Umbilical cord (tissue), 2 donors: ENCODE measurements around the gene GTF2IRD1. TPM values are rescaled to one million over a fixed set of nuclear protein-coding genes. Genes with fewer than 3 reads are reported as not detected.
"Not testable (repeated sequence)": the region's sequence is repeated elsewhere in the genome, so short reads cannot be mapped to it uniquely, and the experiment has no call there.

Source experiments
- DNase-seq: peaks from one replicate; pipeline ENCODE4 v3.0.0-alpha.2; 2015; ENCODE audit warnings: low spot score
- total RNA-seq: library from RNA; depleted of rRNA; stranded (reverse); fragments of >200 nt; gene quantifications from one replicate; pipeline ENCODE4 v1.2.3, GENCODE V29; 2014; ENCODE audit warnings: low replicate concordance; ENCODE audit not compliant: insufficient read depth

Gene GTF2IRD1
- total RNA-seq, 1 donor from 2014 or later: 8.9 TPM

DNA sequence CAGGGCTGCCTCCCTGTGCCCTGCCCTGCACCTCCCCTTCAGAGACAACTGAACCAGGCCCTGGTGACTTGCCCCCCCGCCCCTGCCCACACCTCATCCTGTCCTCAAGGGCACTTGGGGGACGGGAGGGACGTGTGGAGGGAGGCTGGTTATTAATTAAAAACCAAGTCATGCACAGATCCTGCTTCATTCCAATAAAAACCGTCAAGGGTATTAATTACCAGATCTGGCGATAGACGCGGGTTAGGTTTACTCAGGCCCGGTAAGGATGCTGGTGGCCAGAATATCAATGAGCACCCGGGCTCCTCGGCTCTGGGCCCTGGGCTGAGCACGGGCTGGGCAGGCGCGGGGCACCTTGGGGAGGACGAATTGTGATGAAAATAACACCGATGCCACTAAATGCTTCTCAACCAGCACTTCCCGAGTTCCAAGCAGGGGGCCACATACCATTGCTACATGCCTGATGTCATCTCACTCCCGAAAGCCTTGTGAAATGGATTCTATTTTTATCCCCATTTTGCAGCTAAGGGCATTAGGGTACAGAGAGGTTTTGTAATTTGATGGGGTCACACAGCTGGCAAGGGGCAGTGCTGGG lies 24.5 kb upstream of the GTF2IRD1 start:
- DNase-seq: peak; percentile 31

- not testable (repeated sequence) for DNase-seq
These were observed 23.3 kb upstream of the GTF2IRD1 start for GRCh38 chr7:74430409-74430808.

DNA sequence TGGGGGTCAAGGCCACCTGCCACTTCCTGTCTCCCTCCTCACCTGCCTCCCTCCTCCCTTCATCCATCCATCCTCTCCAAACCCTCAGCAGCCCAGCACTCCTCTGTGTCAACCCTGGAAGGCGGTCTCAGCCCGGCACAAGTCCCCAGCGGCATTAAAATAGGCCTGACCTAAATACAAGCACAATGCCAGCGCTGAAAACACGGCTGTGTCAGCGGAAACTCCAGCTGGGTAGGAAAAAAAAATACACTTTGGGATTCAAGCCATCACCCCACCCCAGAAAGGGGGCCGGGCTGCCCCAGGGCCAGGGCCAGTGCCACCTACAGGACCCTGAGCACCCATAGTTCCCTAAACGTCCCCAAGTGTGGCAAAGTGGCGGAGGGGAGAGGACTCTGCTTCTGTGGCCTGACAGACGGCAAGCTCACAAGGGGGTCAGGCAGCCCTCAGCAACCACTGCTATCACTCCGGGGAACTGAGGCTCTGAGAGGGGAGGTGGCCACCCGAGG lies 22.7 kb upstream of the GTF2IRD1 start:
- no peak for DNase-seq

GRCh38 chr7:74437291-74437571 lies 16.5 kb upstream of the GTF2IRD1 start:
- DNase-seq: not testable (repeated sequence)

DNA sequence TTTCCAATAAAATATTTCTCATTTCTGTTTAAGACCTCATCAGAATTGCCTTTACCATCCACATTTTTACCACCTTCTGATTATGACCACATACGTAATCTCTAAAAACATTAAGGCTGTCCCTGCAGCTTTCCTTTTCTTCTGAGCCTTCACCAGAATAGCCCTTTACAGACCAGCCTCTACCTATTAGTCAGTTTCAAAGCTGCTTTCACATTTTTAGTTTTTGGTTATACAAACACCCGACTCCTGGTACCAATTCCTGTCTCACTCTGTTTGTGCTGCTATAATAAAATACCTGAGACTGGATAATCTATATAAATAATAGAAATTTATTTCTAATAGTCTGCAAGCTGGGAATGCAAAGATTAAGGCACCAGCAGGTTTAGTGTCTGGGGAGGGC lies 15.4 kb upstream of the GTF2IRD1 start:
- DNase-seq: no peak

GRCh38 chr7:74439541-74439940 lies 14.2 kb upstream of the GTF2IRD1 start:
- no peak for DNase-seq

GRCh38 chr7:74440143-74440542 lies 13.6 kb upstream of the GTF2IRD1 start:
- not testable (repeated sequence) for DNase-seq

DNA sequence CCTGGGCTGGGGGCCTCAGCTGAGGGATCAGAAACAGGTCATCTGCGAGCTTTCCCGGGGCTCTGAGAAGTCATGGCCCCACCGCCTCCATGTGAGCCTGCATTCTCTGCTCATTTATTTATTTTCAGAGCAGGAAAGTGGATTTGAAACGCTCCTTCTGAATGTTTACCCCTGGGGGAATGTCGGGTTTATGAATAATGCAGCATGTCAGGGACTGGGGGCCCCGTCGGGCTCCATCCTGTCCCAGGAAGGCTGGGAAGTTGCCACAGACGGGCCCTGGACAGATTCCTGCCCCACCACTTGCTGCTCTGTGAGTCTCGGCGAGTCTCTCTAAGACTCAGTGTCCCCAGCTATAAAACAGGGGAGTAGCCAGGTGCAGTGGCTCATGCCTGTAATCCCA lies 11.9 kb upstream of the GTF2IRD1 start:
- DNase-seq: peak; percentile 21

- DNase-seq: no peak
These were observed 10.0 kb upstream of the GTF2IRD1 start for GRCh38 chr7:74443543-74444247.

- DNase-seq: no peak
These were observed 4.6 kb upstream of the GTF2IRD1 start for GRCh38 chr7:74449144-74449543.

DNA sequence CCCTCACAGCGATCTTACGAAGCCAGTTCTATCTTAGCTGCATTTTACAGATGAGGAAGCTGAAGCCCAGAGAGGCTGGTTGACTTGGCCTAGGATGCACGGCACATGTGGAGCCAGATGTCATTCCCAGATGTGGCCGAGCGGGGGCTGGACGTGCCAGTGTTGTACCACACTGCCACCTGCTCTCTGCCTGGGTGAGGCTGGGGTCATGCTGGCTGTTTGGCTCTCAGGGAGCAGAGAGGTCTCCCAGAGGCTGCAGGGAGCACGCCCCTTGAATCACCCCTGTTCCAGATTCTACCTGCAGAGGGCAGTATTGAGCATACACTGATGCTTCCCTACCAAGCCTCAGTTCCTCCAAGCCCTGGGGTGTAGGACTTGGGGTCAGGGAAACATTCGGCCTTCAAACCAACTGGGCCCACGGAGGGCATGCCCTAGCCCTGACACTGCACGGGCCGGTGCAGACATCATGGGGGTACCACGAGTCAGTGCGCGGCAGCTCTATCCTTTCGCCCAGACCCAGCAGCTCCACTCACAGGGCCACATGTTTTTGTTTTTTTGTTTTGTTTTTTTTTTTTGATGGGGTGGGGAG lies 3.8 kb upstream of the GTF2IRD1 start:
- peak; percentile 35 for DNase-seq

DNA sequence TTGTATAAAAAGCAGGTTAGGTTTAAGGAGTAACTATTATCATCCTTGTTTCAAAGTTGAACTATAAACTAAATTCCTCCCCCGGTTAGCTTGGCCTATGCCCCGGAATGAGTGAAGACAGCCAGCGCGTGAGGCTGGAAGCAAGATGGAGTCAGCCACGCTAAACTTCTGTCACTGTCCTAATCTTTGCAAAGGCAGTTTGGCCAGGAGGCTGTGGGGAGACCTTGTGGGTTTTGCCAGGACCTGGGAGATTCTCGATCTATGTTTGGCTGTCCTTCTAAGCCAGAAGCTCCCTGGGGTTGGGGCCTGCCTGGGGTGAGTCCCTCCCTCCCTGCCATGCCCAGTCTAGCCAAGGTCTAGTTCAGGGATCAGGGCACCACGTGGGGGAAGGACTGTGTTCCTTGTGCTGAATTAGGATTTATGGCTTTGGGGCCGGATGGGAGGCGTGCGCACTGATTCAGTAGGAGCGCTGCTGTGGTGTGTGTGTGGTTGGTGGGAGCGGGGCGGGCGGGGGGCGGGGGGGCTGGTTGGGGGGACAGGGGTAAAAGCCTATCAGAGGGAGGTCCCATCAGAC lies 871 bp upstream of the GTF2IRD1 start:
- peak; percentile 91 for DNase-seq

DNA sequence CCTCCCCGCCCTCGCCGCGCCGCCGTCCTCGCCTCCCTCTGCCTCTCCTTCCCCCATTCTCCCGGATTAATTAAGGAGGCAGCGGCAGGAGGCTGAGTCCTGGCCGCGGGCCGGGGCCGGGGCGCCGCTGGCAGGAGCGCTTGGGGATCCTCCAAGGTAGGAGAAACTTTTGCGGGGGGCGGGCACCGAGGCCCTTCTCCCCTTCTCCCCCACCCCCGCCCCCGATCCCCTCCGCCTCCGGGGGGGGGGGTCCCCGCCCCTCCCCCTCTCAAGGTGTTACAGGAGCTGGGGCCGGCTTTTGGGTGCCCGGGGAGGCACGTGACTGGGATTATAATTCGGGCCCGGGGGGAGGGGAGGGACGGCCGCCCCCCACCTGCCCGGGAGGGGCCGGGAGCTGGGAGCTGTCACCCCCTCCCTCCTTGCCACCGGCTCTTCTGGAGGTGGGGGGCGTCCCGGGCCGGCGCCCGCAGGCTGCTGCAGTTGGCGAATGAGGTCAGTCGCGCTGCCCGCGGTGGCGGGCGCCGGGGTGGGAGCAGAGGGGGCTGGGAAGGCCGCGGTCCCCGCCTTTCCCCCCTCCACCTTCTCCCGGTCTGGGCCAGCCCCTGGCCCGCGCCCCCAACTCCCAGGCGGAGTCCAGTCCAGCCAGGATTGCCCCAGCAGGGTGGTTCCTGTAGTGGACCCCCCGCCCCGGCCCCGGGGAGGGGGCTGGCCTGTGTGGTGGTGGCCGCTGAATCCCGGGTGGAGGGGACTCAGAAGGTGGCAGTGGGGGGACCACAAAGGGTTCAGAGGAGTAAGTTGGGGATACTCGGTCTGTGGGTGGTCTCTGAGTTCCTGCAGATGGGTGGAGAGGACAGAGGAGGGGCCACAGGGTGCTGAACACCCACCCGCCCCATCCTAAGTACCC lies 567 bp downstream of the GTF2IRD1 start:
- no peak for DNase-seq

DNA sequence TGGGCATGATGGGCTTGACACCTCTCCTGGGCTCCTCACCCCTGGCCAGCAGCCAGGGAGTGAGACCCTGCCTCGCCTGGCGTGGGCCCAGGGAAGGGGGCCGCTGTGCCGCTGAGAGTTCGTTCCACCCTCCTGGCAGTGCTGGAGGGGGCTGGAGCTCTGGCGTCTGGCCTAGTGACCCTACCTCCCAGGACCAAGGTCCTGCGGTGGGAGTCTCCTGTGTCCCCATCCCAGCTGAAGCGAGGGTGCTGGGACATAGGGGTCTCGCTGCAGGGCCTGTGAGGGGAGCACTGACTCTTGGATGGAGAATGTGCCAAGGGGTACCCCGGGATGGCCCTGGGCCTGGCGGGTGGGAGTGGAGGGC lies 1.2 kb downstream of the GTF2IRD1 start:
- DNase-seq: no peak

- DNase-seq: no peak
These were observed 1.6 kb downstream of the GTF2IRD1 start for GRCh38 chr7:74455291-74455804.

DNA sequence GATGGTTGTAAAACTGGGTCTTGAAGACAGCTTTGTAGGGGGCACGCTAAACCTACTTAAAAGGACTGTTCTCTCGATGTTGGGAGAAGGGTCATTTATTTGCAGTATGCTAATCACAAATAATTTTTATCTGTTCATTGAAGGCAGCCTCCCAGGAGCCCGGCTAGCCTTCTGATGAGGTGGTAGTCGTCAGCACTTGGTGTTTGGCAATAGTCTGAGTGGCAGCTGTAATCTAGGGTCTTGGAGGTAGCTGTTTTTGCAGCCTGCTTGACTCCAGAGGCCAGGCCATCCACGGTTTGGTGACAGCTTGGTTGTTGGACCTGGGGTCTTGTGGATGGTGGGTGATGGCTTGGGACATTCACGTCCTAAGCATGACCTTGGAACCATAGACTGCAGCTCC lies 2.2 kb downstream of the GTF2IRD1 start:
- no peak for DNase-seq

- no peak for DNase-seq
These were observed 3.3 kb downstream of the GTF2IRD1 start for GRCh38 chr7:74457007-74457406.

DNA sequence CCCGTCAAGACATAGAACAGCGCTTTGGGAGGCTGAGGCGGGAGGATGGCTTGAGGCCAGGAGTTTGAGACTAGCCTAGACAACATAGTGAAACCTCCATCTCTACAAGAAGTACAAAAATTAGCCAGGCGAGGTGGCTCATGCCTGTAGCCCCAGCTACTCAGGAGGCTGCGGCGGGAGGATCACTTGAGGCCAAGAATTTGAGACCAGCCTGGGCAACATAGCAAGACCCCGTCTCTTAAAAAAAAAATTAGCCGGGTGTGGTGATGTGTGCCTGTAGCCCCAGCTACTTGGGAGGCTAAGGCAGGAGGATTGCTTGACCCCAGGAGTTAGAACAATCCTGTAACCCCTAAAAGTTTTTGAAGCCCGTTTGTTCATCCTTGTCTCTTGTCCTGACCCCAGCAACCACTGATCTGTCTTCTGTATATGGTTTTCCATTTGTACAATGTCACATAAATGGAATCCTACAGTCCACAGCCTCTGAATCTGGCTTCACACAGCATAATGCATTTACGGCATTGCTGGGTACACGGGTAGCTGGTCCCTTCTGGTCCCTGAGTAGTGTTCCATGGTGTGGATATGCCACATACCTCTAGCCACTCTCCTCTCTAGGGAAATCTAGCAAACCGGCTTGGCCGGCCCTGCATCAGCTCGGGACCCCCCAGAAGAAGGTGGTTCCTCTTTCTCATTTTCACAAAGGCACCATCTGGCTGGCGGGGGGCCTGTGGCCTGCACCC lies 8.4 kb downstream of the GTF2IRD1 start:
- DNase-seq: no peak

DNA sequence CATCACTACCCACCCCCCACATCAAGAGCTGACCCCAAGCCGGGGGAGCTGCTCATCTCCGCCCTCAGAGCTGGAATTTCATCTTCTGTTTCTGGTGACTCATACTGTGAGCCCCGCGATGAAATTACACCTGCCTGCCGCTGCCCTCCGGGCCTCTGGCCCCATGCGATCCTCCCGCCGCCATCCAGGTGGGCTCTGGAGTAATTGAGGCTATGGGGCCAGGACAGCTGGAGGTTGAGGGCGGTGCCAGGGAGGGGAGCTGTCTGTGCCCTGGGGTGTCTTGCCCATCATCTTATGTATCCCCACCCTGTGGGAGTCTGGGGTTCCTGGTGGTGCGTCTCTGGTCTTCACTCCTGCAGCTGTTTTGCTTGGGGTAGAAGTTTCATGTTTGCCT lies 9.0 kb downstream of the GTF2IRD1 start:
- no peak for DNase-seq

GRCh38 chr7:74464931-74465886 lies 11.5 kb downstream of the GTF2IRD1 start:
- peak; percentile 38 for DNase-seq
